NCI-H460 (cell line): Measurements from ENCODE around the gene ZNF232. TPM values are rescaled to one million over a fixed set of nuclear protein-coding genes. Genes with fewer than 3 reads are reported as not detected.
"Not testable (repeated sequence)": the region's sequence is repeated elsewhere in the genome, so short reads cannot be mapped to it uniquely, and the experiment has no call there.

Experiments
- DNase-seq: peaks from one replicate; pipeline ENCODE4 v3.0.0-alpha.2; 2016; ENCODE audit warnings: low read depth; ENCODE audit errors: extremely low read depth
- small RNA-seq, 2 experiments: library from RNA; depleted of rRNA; stranded (forward); fragments of <200 nt; gene quantifications; one replicate each; pipeline ENCODE3, GENCODE V24; 2014
- total RNA-seq: library from RNA; depleted of rRNA; stranded (reverse); fragments of >200 nt; shearing (Covaris generic); gene quantifications from 2 replicates; pipeline ENCODE4 v1.2.3, GENCODE V29; 2014; rRNA removed

ZNF232 gene
- total RNA-seq, 1 experiment from 2014 or later = 15.5 TPM

- DNase-seq = no peak
Observed at GRCh38 chr17:5100832-5101231, 10.8 kb downstream of the ZNF232 start.

- DNase-seq = no peak
Observed at GRCh38 chr17:5099271-5099670, 12.4 kb downstream of the ZNF232 start.

- DNase-seq = no peak
Observed at GRCh38 chr17:5097101-5097834, 14.4 kb downstream of the ZNF232 start.

GRCh38 chr17:5096731-5097100, 15.0 kb downstream of the ZNF232 start:
- DNase-seq = no peak

- no peak for DNase-seq
Observed at GRCh38 chr17:5092218-5093010, 19.3 kb downstream of the ZNF232 start.

GRCh38 chr17:5080591-5080990, 31.1 kb downstream of the ZNF232 start:
- DNase-seq = no peak

GRCh38 chr17:5078106-5079028, 33.3 kb downstream of the ZNF232 start, which contains the start of gene ZFP3:
ZFP3 (plus strand) TSS chr17:5078467; CDS start chr17:5091505, 13,038 bp downstream.
- DNase-seq = no peak

GRCh38 chr17:5077781-5078105, 33.9 kb downstream of the ZNF232 start:
- no peak for DNase-seq

GRCh38 chr17:5077275-5077674, 34.4 kb downstream of the ZNF232 start:
- DNase-seq = not testable (repeated sequence)

GRCh38 chr17:5075472-5075871, 36.2 kb downstream of the ZNF232 start:
- DNase-seq = not testable (repeated sequence)

GRCh38 chr17:5069724-5070123, 42.0 kb downstream of the ZNF232 start:
- DNase-seq = no peak

GRCh38 chr17:5068236-5068635, 43.4 kb downstream of the ZNF232 start:
- no peak for DNase-seq

- no peak for DNase-seq
Observed at GRCh38 chr17:5065227-5065744, 46.4 kb downstream of the ZNF232 start.

Small RNA genes within 50 kb of the gene (small RNA-seq; reads per million reads assigned to genes)
- gene AC012146.4 = 0 reads per million in 2 experiments

Other genes with a start within 250 kb of the ZNF232 start
- 0.59 and 0.63 TPM in 2 replicates for gene C17orf107, start 212.3 kb downstream of the ZNF232 start, total RNA-seq
- not detected in 2 replicates for gene CHRNE, start 208.8 kb downstream of the ZNF232 start, total RNA-seq
- gene GP1BA, start 179.6 kb downstream of the ZNF232 start, total RNA-seq = not detected in 2 replicates
- gene SLC25A11, start 171.8 kb downstream of the ZNF232 start, total RNA-seq = 53.4 and 54.3 TPM in 2 replicates
- gene RNF167, start 171.6 kb downstream of the ZNF232 start, total RNA-seq = 59.5 and 62.7 TPM in 2 replicates
- gene PFN1, start 163.3 kb downstream of the ZNF232 start, total RNA-seq = 960 and 1,088 TPM in 2 replicates
- gene ENO3, start 160.8 kb downstream of the ZNF232 start, total RNA-seq = 5.4 and 7.5 TPM in 2 replicates
- gene SPAG7, start 144.1 kb downstream of the ZNF232 start, total RNA-seq = 56.0 and 57.1 TPM in 2 replicates
- 54.5 and 59.9 TPM in 2 replicates for gene CAMTA2, start 124.2 kb downstream of the ZNF232 start, total RNA-seq
- gene INCA1, start 114.4 kb downstream of the ZNF232 start, total RNA-seq = not detected in 2 replicates
- gene KIF1C, start 113.9 kb downstream of the ZNF232 start, total RNA-seq = 50.3 and 52.6 TPM in 2 replicates
- 0.12 and 0.35 TPM in 2 replicates for gene SLC52A1, start 76.5 kb downstream of the ZNF232 start, total RNA-seq
- gene ZFP3, start 33.4 kb downstream of the ZNF232 start, total RNA-seq = not detected in 2 replicates
- not detected in 2 replicates for gene USP6, start 4.2 kb upstream of the ZNF232 start, total RNA-seq
- gene ZNF594, start 80.0 kb upstream of the ZNF232 start, total RNA-seq = 8.7 and 10.2 TPM in 2 replicates
- gene SCIMP, start 123.0 kb upstream of the ZNF232 start, total RNA-seq = not detected in 2 replicates
- 48.6 and 54.2 TPM in 2 replicates for gene RABEP1, start 170.4 kb upstream of the ZNF232 start, total RNA-seq